Renal cortex interstitium (tissue), 15 donors: ENCODE measurements around the gene BCL10. TPM values are rescaled to one million over a fixed set of nuclear protein-coding genes. Genes with fewer than 3 reads are reported as not detected.

Source experiments
- DNase-seq, 11 donors: peaks; one replicate each; pipeline ENCODE4 v3.0.0-alpha.2; 2013; ENCODE audit warnings: low read depth in 9 of 11, low spot score in 4 of 11; ENCODE audit errors: extremely low read depth in 1 of 11
- long read RNA-seq, 16 experiments: transcript quantifications; one replicate each; lab custom pipeline, GENCODE V29; 2026
- polyA plus RNA-seq, 3 donors: library from polyadenylated mRNA; unstranded; fragments of 120-200 nt; gene quantifications; one replicate each; pipeline ENCODE4 v1.2.1, GENCODE V29; 2013; ENCODE audit not compliant: insufficient read length in 3 of 3

The BCL10 gene
- 10 to 100 TPM; 21.0 to 28.4 (median 24.7) TPM for polyA plus RNA-seq
- long read RNA-seq, donor 1, transcript BCL10-203 (3 exons, 2,833 nt) = major isoform, 8 of 9 reads
- long read RNA-seq, donor 1, partial matches to known transcripts = 0 of 9 reads
- long read RNA-seq, donor 1, other reads (novel, unspliced or antisense) = 0 of 9 reads
- long read RNA-seq, donor 2, transcript BCL10-203 (3 exons, 2,833 nt) = major isoform, 13 of 14 reads
- long read RNA-seq, donor 2, partial matches to known transcripts = 0 of 14 reads
- long read RNA-seq, donor 2, other reads (novel, unspliced or antisense) = 0 of 14 reads
- long read RNA-seq, donor 3, transcript BCL10-203 (3 exons, 2,833 nt) = major isoform, 13 of 13 reads
- long read RNA-seq, donor 3, partial matches to known transcripts = 0 of 13 reads
- long read RNA-seq, donor 3, other reads (novel, unspliced or antisense) = 0 of 13 reads
- long read RNA-seq, donor 4, transcript BCL10-203 (3 exons, 2,833 nt) = major isoform, 5 of 5 reads
- long read RNA-seq, donor 4, partial matches to known transcripts = 0 of 5 reads
- long read RNA-seq, donor 4, other reads (novel, unspliced or antisense) = 0 of 5 reads
- long read RNA-seq, donor 5 = 0 reads
- long read RNA-seq, donor 6, transcript BCL10-203 (3 exons, 2,833 nt) = major isoform, 10 of 13 reads
- long read RNA-seq, donor 6, partial matches to known transcripts = 0 of 13 reads
- long read RNA-seq, donor 6, other reads (novel, unspliced or antisense) = 0 of 13 reads
- long read RNA-seq, donor 7, partial matches to known transcripts = 0 of 4 reads
- long read RNA-seq, donor 7, other reads (novel, unspliced or antisense) = 0 of 4 reads
- long read RNA-seq, donor 8, transcript BCL10-203 (3 exons, 2,833 nt) = major isoform, 11 of 12 reads
- long read RNA-seq, donor 8, partial matches to known transcripts = 0 of 12 reads
- long read RNA-seq, donor 8, other reads (novel, unspliced or antisense) = 0 of 12 reads
- long read RNA-seq, donor 9, transcript BCL10-203 (3 exons, 2,833 nt) = major isoform, 12 of 12 reads
- long read RNA-seq, donor 9, partial matches to known transcripts = 0 of 12 reads
- long read RNA-seq, donor 9, other reads (novel, unspliced or antisense) = 0 of 12 reads
- long read RNA-seq, donor 10, partial matches to known transcripts = 0 of 5 reads
- long read RNA-seq, donor 10, other reads (novel, unspliced or antisense) = 0 of 5 reads
- long read RNA-seq, donor 11, transcript BCL10-203 (3 exons, 2,833 nt) = major isoform, 7 of 8 reads
- long read RNA-seq, donor 11, partial matches to known transcripts = 0 of 8 reads
- long read RNA-seq, donor 11, other reads (novel, unspliced or antisense) = 0 of 8 reads
- long read RNA-seq, donor 12, partial matches to known transcripts = 0 of 3 reads
- long read RNA-seq, donor 12, other reads (novel, unspliced or antisense) = 0 of 3 reads
- long read RNA-seq, donor 13, transcript BCL10-203 (3 exons, 2,833 nt) = major isoform, 12 of 13 reads
- long read RNA-seq, donor 13, partial matches to known transcripts = 0 of 13 reads
- long read RNA-seq, donor 13, other reads (novel, unspliced or antisense) = 0 of 13 reads
- long read RNA-seq, donor 14, partial matches to known transcripts = 0 of 4 reads
- long read RNA-seq, donor 14, other reads (novel, unspliced or antisense) = 0 of 4 reads
- long read RNA-seq, donor 15, transcript BCL10-203 (3 exons, 2,833 nt) = major isoform, 5 of 5 reads
- long read RNA-seq, donor 15, partial matches to known transcripts = 0 of 5 reads
- long read RNA-seq, donor 15, other reads (novel, unspliced or antisense) = 0 of 5 reads
- long read RNA-seq, donor 16, transcript BCL10-203 (3 exons, 2,833 nt) = major isoform, 24 of 27 reads
- long read RNA-seq, donor 16, partial matches to known transcripts = 0 of 27 reads
- long read RNA-seq, donor 16, other reads (novel, unspliced or antisense) = 0 of 27 reads

- DNase-seq = peak; percentile 94 to 97 (median 96)
Measured at GRCh38 chr1:85276215-85276977, at the start of gene BCL10. TSS of gene BCL10 (minus strand) at chr1:85276632. CDS start at chr1:85276352, 280 bp downstream.

DNA sequence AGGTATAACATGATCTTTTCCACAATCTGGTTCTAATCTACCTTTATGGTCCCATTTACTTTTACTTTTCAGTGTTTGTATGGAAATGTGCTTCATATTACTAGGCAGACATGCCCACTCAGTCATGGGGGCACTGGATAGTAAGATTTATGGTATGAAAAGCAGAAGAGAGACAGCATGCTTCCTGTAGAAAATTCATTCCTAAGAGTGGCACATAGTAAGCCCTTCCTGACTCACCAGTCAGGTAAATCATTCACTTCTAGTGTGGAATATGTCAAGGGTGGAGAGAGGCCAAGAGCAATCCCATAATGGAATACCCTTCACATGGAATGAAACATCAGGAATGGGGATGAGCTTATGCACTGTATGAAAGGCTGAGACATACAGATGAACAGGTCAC, 49.5 kb upstream of the BCL10 start:
- DNase-seq = peak in 1 of 11 donors; percentile 25

- no peak for DNase-seq
Measured at GRCh38 chr1:85323770-85324169, 47.3 kb upstream of the BCL10 start.

- no peak for DNase-seq
Measured at GRCh38 chr1:85322655-85323054, 46.2 kb upstream of the BCL10 start.

DNA sequence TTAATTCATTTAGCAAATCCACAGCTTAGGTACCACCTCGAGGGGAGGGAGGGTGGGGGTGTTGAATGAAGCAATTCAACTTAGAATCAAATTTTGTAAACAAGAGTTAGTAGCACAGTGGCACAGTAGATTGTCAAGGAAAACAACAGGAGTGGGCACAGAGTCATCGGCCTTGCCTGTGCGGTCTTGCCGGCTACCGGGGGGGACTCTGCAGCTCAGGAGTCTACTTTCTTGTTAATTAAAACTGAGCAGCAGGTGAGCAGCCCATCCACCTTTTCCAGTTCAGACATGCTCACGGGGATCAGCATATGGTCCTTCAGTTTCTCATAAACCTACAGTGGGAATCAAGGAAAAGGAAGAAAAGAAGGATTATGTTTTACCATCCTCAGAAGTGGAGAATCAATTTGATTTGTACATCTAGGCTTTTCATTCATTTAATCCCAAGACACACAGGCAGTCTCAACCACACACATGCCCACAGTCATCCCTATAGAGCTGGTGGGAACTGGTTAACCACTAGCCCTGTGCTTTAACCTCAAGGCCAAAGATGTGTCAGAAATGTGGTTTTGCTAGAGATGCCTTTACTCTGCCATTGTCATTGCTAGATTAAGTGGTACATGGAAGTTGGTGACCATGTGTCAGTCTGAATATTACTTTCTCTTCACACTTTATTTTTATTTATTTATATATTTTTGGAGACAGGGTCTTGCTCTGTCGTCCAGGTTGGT, 45.0 kb upstream of the BCL10 start:
- DNase-seq = no peak

GRCh38 chr1:85320371-85321131, 44.1 kb upstream of the BCL10 start:
- DNase-seq = no peak

- no peak for DNase-seq
Measured at GRCh38 chr1:85319931-85320330, 43.5 kb upstream of the BCL10 start.

- DNase-seq = no peak
Measured at GRCh38 chr1:85319491-85319890, 43.1 kb upstream of the BCL10 start.

GRCh38 chr1:85318217-85318616, 41.8 kb upstream of the BCL10 start:
- DNase-seq = no peak

DNA sequence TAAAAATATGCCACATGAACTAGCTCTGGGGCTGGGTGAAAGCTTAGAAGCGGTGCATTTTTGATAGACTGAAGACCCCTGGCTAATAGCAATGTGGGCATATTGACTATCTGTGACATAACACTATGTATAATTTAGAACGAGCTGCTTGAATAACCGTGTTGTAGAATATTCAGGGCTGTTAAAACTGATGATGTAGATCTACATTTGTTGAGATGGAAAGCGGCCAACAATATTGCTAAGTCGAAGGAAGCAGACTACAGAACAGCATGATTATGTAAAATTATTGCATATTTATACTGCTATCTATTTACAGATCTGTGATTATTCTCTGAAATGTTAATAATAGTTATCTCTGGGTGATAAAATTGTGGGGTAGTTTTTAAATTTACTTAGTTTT, 41.1 kb upstream of the BCL10 start:
- DNase-seq = no peak

DNA sequence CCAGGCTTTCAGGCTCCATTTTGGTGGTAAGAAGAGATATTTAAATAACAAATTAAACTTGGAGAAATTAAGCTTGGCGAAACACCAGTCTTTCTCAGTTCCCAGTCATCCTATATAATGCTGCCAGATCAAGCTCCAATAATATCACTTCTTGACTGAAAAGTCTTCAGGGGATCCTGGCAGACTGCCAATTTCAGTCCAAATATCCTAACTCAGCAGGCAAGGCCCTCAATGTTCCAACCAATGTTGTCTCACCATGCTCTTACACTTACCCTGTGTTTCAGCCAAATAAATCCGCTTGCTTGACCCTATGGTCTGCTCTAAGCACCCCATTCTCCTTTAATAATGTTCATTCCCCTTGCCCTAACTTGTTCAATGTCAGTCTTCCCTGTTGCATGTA, 39.9 kb upstream of the BCL10 start:
- no peak for DNase-seq

GRCh38 chr1:85315789-85316188, 39.4 kb upstream of the BCL10 start:
- DNase-seq = no peak

- DNase-seq = no peak
Measured at GRCh38 chr1:85314726-85315125, 38.3 kb upstream of the BCL10 start.

GRCh38 chr1:85313888-85314696, 37.7 kb upstream of the BCL10 start:
- no peak for DNase-seq

- DNase-seq = no peak
Measured at GRCh38 chr1:85311818-85312217, 35.4 kb upstream of the BCL10 start.
